GM18858 (cell line): ENCODE results near the gene FOXE3.
"Not testable (repeated sequence)": the region's sequence is repeated elsewhere in the genome, so short reads cannot be mapped to it uniquely, and the experiment has no call there.

Experiments used
- ATAC-seq: cut with Tn5 transposase; IDR thresholded peaks from one replicate; pipeline ENCODE4 v1.9.1; 2021; ENCODE audit not compliant: unreplicated experiment

FOXE3 gene

DNA sequence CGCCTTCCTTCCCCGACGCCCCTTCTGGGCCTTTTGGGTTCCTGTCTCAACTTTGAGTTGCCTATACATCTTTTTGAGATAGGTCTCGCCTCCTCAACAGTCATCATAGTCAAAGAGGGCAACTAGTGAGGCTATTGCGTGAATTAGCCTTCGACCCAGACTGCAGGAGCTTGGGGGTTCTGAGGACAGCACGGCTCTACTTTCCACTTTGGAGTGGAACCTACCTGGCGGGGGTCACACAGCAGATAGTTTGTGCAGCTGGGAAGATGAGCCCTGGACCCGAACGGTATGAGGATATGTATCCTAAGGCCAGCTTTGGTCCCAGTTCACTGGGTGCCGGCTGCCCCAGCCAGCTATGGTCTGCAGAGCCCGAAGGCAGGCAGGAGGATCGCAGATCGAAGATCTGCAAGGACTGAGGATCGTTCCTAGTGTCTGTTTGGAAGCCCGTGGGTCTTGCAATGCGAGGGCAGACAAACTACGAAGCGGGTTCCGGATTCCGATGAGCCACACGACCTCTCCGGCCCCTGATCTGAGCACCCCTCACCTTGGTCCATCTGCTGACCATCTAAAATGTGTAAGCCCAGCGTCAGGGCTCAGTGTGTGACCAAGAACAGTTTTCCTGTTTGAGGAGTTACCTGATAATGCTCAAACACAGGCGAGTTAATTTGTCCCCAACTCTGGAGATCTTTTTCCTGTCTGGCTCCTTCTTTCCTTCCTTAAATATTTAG lies 29.9 kb downstream of the FOXE3 start:
- no peak for ATAC-seq

- no peak for ATAC-seq
Observed at GRCh38 chr1:47448462-47449222, 32.6 kb downstream of the FOXE3 start.

- no peak for ATAC-seq
Observed at GRCh38 chr1:47449822-47450552, 33.9 kb downstream of the FOXE3 start.

GRCh38 chr1:47450606-47451005 lies 34.5 kb downstream of the FOXE3 start:
- ATAC-seq: no peak

DNA sequence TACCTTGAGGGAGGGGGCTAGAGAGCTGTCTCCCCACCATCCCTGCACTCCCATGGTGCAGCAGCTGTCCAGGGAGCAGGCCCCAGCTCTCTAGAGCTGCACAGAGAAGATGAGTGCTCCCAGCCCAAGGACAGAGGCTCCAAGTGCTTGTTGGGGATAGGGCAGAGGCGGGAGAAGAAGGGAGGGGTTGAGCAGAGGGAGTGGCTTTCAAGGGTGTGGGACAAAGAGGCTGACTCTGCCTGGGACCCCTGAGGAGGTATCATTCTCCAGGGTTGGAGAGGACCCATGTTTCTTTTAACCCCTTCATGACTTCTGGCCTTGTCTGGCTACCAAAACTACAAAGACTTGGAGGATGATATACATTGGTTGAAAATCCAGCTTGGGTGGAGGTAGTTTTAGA lies 36.3 kb downstream of the FOXE3 start:
- ATAC-seq: no peak

DNA sequence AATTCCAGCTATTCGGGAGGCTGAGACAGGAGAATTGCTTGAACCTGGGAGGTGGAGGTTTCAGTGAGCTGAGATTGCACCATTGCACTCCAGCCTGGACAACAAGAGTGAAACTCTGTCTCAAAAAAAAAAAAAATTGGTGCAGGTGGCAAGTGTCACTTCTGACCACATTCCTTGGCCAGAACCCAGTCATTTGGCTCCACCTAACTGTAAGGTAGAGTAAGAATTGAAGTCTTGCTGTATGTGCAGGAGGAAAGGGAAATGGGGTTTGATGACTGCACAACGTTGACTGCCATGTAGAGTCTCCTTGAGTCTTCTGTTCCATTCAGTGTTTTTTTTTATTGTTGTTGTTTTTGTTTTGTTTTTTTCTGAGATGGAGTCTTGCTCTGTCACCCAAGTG lies 37.8 kb downstream of the FOXE3 start:
- not testable (repeated sequence) for ATAC-seq

DNA sequence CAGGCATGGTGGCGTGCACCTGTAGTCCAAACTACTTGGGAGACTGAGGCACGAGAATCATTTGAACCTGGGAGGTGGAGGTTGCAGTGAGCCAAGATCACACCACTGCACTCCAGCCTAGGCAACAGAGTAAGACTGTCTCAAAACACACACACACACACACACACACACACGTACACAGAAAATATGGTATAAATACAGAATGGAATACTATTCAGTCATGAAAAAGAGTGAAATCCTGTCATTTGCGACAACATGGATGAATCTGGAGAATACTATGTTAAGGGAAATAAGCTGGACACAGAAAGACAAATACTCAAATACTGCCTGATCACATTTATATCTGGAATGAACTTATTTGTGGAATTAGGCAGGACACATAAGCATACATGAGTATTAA lies 40.2 kb downstream of the FOXE3 start:
- no peak for ATAC-seq

DNA sequence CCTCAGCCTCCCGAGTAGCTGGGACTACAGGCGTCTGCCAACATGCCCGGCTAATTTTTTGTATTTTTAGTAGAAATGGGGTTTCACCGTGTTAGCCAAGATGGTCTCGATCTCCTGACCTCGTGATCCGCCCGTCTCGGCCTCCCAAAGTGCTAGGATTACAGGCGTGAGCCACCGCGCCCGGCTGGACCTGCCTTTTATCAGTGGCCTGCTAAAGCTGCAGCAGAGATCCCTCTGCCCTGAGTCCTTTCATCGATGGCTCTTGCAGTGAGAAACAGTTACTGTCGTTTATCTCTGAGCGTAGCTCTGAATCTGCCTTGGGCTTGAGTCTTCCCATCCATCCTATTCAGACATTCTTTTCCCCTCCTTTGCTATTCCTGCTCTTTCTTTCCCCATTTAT lies 41.5 kb downstream of the FOXE3 start:
- not testable (repeated sequence) for ATAC-seq

- no peak for ATAC-seq
Observed at GRCh38 chr1:47459253-47459788, 43.2 kb downstream of the FOXE3 start.

GRCh38 chr1:47460040-47460439 lies 44.0 kb downstream of the FOXE3 start:
- no peak for ATAC-seq

DNA sequence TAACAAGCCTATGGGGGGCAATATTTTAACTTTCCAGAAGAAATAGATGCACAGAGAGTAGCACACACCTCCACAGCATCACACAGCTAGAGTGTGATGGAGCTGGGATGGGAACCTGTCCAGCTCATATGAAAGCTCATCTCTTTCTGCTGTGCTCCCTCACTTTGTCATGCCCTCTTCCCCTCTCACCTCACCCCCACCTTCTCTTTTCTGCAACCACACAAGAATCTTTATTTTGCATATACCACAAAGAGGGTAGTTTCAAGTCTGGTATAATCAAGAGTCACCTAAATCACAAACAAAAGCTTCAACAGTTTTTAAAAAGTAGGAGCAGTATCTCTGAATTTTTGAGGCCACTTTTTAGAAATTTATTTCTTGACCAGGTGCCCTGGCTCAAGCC lies 44.4 kb downstream of the FOXE3 start:
- no peak for ATAC-seq

GRCh38 chr1:47465605-47466004 lies 49.5 kb downstream of the FOXE3 start:
- no peak for ATAC-seq
